IgD-negative memory B cell (primary cell): ENCODE data around the gene HMG20B. TPM values are rescaled to one million over a fixed set of nuclear protein-coding genes. Genes with fewer than 3 reads are reported as not detected.

Source experiments
- H3K27ac Mint-ChIP-seq, 3 donors: one replicate each; pipeline ENCODE4 v1.8.0; 2020 to 2022; ENCODE audit warnings: mild to moderate bottlenecking in 3 of 3, mixed read lengths in 3 of 3, moderate library complexity in 1 of 3
- H3K27me3 Mint-ChIP-seq: one replicate; pipeline ENCODE4 v1.8.0; 2021; ENCODE audit warnings: mixed read lengths
- H3K36me3 Mint-ChIP-seq: one replicate; pipeline ENCODE4 v1.8.0; 2020; ENCODE audit warnings: mild to moderate bottlenecking, mixed read lengths
- H3K4me1 Mint-ChIP-seq, 3 donors: one replicate each; pipeline ENCODE4 v1.8.0; 2020 to 2022; ENCODE audit warnings: mixed read lengths in 3 of 3, mild to moderate bottlenecking in 1 of 3
- H3K4me3 Mint-ChIP-seq, 4 donors: one replicate each; pipeline ENCODE4 v1.8.0; 2020 to 2022; ENCODE audit warnings: mild to moderate bottlenecking in 4 of 4, mixed read lengths in 4 of 4, moderate library complexity in 3 of 4
- H3K9me3 Mint-ChIP-seq, 3 donors: one replicate each; pipeline ENCODE4 v1.8.0; 2020 to 2021; ENCODE audit warnings: mixed read lengths in 3 of 3, mild to moderate bottlenecking in 1 of 3
- polyA plus RNA-seq: library from polyadenylated mRNA; unstranded; fragments of 300-500 nt; fragmentation: Illumina TruSeq; gene quantifications from one replicate; pipeline ENCODE4 v1.2.3, GENCODE V29; 2021

Gene HMG20B
- polyA plus RNA-seq, 1 donor from 2014 or later: 49.3 TPM

DNA sequence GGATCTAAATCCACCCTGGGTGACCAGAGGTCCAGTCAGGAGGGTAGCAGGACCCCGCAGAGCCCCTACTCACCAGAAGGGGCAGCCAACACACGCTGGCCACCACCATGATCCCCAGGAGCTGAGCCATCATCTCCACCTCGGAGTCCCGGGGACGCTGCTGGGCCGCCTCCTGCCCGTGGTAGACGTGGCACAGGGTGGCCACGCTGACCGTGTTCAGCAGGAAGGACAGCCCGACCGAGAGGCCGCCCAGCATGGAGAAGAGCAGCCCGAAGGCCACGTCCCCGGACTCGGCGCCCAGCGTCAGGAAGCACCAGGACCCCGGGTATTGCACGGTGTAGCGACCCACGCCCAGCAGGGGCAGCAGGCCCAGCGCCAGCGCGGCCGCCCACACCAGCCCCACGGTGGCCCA, 27.0 kb downstream of the HMG20B start:
- Mint-ChIP-seq H3K27ac (peak overlapping the region in 1 of 3 donors; percentile 76), H3K36me3 (no peaks in the 10 kb centered on the region), H3K4me1 (no peaks in the 10 kb centered on the region), H3K4me3 (no peak overlapping the region), H3K9me3 (no peaks in the 10 kb centered on the region), H3K27me3 (no peaks in the 10 kb centered on the region)

GRCh38 chr19:3601021-3601420, 28.3 kb downstream of the HMG20B start:
- H3K4me3 Mint-ChIP-seq: no peak overlapping the region
- H3K9me3 Mint-ChIP-seq: no peaks in the 10 kb centered on the region
- no peak overlapping the region for H3K27ac Mint-ChIP-seq
- no peaks in the 10 kb centered on the region for H3K4me1 Mint-ChIP-seq
- H3K27me3 Mint-ChIP-seq: no peaks in the 10 kb centered on the region
- no peaks in the 10 kb centered on the region for H3K36me3 Mint-ChIP-seq

DNA sequence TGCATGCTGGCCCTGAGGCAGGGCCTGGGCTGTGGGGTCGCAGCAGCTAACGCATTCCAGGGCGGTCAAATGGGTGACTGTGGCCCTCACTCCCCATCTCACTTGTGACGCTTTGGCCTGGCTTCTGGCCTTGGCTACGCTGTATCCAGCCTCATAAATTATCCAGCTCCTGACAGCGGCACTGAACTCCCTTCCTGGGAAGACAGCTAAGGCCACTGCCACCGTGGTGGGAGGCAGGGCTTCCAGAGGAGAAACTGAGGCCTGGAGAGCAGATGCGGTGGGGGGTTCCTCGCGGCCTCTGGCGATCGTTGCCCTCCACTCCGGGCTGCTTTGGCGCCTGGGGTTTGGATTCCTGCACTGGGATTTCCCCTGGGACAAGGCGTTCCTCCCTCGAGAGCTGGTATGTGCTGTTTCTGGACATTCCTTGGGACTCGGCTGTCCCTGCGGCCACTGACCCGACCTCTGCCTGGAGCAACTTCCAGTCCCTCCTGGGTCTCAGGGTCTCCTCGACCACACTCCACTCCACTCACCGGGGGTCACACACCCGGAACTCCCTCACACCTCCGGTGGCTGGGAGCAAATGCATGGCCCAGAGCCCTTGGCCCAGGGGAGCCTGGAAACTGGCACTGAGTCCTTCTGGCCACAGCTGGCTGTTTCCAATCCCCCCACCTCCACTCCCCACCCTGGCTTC, 30.5 kb downstream of the HMG20B start:
- Mint-ChIP-seq H3K4me3 (no peak overlapping the region), H3K27ac (no peak overlapping the region), H3K9me3 (no peaks in the 10 kb centered on the region), H3K27me3 (peaks cover 5% of the 10 kb centered on the region), H3K4me1 (peaks cover 0 to 7% (median 5%) of the 10 kb centered on the region in 3 donors), H3K36me3 (peaks cover 2% of the 10 kb centered on the region)

DNA sequence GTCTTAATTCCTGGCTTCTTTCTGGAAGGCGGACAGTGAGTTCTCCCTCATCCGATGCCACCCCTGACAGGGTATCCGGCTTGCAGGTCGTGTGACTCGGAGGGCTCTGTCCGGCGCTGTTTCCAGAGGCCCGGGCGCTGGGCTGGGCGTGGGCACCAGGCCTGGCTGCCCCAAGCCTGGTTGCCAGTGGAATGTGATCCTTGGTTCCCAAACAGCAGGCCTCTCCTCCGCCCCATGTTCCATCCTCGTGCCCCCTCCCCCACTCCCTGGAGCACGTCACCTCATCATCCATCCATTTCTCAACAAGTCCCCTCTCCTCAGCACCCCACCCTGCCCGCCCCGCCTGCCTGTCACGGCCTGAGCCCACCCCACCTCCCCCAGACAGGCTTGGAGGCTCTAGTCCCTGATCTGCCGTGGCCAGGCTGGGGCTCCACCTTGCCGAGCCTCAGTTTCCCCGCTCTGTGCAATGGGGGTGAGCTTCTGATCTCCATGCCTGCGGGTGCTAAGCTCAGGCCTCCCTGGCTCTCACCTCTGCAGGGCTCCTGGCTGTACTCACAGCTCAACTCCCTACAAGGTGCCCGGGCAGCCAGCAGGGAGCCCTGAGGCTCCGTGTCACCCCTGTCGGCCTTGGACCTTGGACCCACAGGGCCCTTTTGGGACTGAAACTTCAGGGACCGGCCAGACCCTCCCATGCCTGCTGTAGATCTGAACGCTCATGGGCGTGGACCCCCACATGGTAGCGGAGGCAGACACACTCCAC, 31.7 kb downstream of the HMG20B start:
- Mint-ChIP-seq H3K27ac (no peak overlapping the region), H3K4me1 (peaks cover 0 to 7% (median 5%) of the 10 kb centered on the region in 3 donors), H3K36me3 (peaks cover 2% of the 10 kb centered on the region)

DNA sequence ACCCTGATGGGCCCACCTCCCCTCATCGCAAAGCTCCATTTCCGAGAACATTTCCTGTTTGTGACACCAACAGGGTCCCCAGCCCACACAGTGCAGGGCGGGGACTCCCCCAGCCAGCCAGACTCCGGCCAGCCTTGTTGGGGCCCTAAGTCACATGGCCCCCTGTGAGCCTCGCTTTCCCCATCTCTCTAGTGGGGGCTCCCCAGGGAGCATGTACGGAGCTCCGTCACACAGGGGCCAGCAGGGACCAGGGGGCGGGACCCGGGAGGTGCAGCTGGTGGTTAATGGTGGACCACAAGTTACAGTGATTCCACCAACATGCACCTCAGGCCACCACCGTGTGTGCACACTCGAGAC, 32.2 kb downstream of the HMG20B start:
- no peak overlapping the region for H3K4me3 Mint-ChIP-seq
- peaks cover 0 to 7% (median 5%) of the 10 kb centered on the region in 3 donors for H3K4me1 Mint-ChIP-seq
- H3K27me3 Mint-ChIP-seq: peaks cover 6% of the 10 kb centered on the region
- no peak overlapping the region for H3K27ac Mint-ChIP-seq
- H3K36me3 Mint-ChIP-seq: peaks cover 4% of the 10 kb centered on the region
- no peaks in the 10 kb centered on the region for H3K9me3 Mint-ChIP-seq

More for the DNA sequence above, 31.7 kb downstream of the HMG20B start:
- Mint-ChIP-seq H3K27me3 (peaks cover 6% of the 10 kb centered on the region), H3K4me3 (no peak overlapping the region), H3K9me3 (no peaks in the 10 kb centered on the region)

GRCh38 chr19:3605361-3605760, 32.6 kb downstream of the HMG20B start:
- Mint-ChIP-seq H3K27me3 (peaks cover 6% of the 10 kb centered on the region), H3K4me3 (no peak overlapping the region), H3K27ac (no peak overlapping the region), H3K36me3 (peaks cover 4% of the 10 kb centered on the region), H3K9me3 (no peaks in the 10 kb centered on the region), H3K4me1 (peaks cover 0 to 7% (median 5%) of the 10 kb centered on the region in 3 donors)

DNA sequence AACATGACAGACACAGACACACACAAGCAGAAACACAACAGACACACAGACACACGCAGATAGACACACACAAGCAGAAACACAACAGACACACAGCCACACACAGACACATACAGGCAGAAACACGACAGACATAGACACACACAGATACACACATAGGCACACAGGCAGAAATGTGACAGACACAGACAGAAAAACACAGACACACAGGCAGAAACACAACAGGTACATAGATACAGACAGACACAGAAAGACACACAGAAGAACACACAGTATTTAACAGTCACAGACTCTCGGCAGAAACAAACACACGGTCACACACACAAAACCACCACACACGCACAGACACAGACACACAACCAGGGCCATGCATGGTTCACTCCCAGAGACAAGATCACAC, 33.0 kb downstream of the HMG20B start:
- H3K9me3 Mint-ChIP-seq: no peaks in the 10 kb centered on the region
- H3K4me3 Mint-ChIP-seq: no peak overlapping the region
- H3K27me3 Mint-ChIP-seq: peaks cover 6% of the 10 kb centered on the region
- H3K27ac Mint-ChIP-seq: no peak overlapping the region
- peaks cover 4% of the 10 kb centered on the region for H3K36me3 Mint-ChIP-seq
- H3K4me1 Mint-ChIP-seq: peaks cover 0 to 7% (median 5%) of the 10 kb centered on the region in 3 donors

DNA sequence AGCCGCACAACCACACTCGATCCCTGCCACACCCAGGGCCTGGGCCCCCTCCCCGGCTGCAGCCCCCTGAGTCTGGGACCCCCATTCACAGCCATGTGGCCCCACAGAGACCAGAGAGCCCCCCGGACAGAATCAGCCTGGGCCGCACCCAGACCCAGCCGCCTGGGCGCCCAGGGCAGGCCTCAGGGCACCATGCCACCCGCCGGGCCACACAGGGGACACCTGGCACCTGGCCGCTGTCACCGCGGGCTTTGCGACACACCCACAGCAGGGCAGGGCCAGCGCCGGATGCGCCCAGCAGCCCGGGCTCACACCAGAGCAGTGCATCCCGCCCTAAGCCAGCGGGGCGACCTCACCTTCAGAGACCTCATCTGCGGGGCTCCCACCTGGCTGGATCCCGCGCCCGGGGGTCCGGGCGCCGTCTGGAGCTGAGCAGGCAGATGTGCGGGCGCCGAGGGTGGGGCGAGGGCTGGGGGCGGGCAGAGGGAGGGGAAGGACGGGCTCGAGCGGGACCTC, 33.5 kb downstream of the HMG20B start:
- no peak overlapping the region for H3K27ac Mint-ChIP-seq
- peak overlapping the region in 2 of 4 donors; percentile 27 to 69 for H3K4me3 Mint-ChIP-seq
- peaks cover 0 to 7% (median 5%) of the 10 kb centered on the region in 3 donors for H3K4me1 Mint-ChIP-seq
- H3K36me3 Mint-ChIP-seq: peaks cover 4% of the 10 kb centered on the region
- peaks cover 6% of the 10 kb centered on the region for H3K27me3 Mint-ChIP-seq
- H3K9me3 Mint-ChIP-seq: no peaks in the 10 kb centered on the region

- Mint-ChIP-seq H3K4me3 (peak within 1 kb of the TSS in 3 of 4 donors; percentile 44 to 69 (median 45)), H3K9me3 (no peaks in the 10 kb centered on the region), H3K27ac (no peak within 1 kb of the TSS), H3K36me3 (peaks cover 4% of the 10 kb centered on the region), H3K27me3 (peaks cover 6% of the 10 kb centered on the region), H3K4me1 (peaks cover 0 to 7% (median 5%) of the 10 kb centered on the region in 3 donors)
These were observed 34.0 kb downstream of the HMG20B start, which contains the start of gene TBXA2R for GRCh38 chr19:3606690-3607289. Gene TBXA2R (minus strand): TSS chr19:3606875. CDS start chr19:3600634, 6,241 bp downstream.

DNA sequence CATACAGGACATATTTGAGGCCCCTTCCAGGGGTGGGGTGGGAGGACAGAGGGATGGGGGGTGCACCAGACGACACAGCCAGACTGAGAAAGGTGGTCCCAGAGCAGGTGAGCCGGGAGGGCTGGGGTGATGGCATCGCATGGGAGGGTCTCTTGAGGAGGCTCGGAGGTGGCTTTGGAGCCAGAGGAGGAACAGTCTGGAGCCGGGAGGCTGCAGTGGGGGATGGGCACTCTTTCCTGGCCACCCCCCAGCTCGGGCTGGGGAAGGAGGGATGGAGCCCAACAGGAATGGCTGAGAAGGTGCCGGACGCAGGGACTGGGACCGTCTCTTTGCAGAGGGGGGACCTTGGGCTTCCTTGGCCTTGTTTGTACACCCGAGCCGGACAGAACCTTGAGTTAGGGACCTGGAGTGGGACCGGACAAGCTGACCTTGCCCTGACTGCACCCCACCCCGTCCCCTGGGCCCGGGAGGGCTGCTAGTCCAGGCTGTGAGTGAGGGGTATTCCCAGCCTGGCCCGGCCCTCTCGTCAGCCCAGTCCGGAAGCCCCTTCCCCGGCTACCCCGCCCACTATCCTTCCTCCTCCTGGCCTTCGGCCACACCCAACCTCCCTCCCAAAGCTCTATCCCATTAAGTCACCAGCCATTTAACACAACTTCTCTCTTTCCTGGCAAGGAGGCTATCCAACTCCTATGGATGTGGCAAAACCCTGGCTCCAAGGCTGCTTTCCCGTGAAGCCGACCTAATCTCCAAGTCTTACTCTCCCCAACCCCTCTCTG, 34.7 kb downstream of the HMG20B start:
- no peaks in the 10 kb centered on the region for H3K9me3 Mint-ChIP-seq
- peaks cover 6% of the 10 kb centered on the region for H3K27me3 Mint-ChIP-seq
- H3K27ac Mint-ChIP-seq: no peak overlapping the region
- H3K4me1 Mint-ChIP-seq: peaks cover 0 to 7% (median 5%) of the 10 kb centered on the region in 3 donors
- H3K36me3 Mint-ChIP-seq: peaks cover 8% of the 10 kb centered on the region
- peak overlapping the region in 3 of 4 donors; percentile 44 to 85 (median 58) for H3K4me3 Mint-ChIP-seq

GRCh38 chr19:3608079-3608641, 35.4 kb downstream of the HMG20B start:
- H3K27me3 Mint-ChIP-seq: peaks cover 6% of the 10 kb centered on the region
- no peak overlapping the region for H3K27ac Mint-ChIP-seq
- H3K36me3 Mint-ChIP-seq: peaks cover 8% of the 10 kb centered on the region
- H3K4me3 Mint-ChIP-seq: peak overlapping the region in 2 of 4 donors; percentile 16 to 85
- no peaks in the 10 kb centered on the region for H3K9me3 Mint-ChIP-seq
- peaks cover 0 to 7% (median 5%) of the 10 kb centered on the region in 3 donors for H3K4me1 Mint-ChIP-seq

DNA sequence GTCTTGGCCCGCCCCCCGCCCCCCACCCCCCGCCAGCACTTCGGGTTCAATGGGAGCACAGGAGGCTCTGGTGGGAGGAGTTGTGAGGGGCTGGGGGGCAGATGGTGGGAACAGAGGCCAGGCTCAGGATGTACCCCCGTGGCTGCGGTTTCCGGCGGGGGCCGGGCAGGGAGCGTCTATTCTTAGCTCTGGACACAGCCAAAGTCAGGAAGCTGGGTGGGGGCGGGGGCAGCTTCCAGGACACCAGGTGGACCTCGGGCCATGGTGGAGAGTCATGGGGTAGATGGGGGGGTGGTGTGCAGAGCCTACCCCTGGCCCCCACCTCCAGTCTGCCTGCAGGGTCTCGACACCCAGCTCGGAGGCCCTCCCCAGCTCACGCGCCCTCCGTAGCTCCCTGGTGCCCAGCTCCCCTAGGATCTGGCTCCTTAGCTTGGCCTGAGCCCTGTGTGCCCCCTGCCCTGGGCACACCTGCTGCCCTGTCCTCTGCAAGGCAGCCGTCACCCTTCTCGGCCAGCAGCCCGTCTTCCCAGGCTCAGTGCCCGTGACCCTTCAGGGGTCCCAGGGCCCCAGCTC, 36.1 kb downstream of the HMG20B start:
- no peak overlapping the region for H3K4me3 Mint-ChIP-seq
- H3K27ac Mint-ChIP-seq: no peak overlapping the region

GRCh38 chr19:3609779-3610719, 37.3 kb downstream of the HMG20B start:
- Mint-ChIP-seq H3K27me3 (peaks cover 6% of the 10 kb centered on the region), H3K4me3 (peak overlapping the region in 1 of 4 donors; percentile 52), H3K4me1 (peaks cover 0 to 7% (median 5%) of the 10 kb centered on the region in 3 donors), H3K36me3 (peaks cover 8% of the 10 kb centered on the region), H3K9me3 (no peaks in the 10 kb centered on the region), H3K27ac (peak overlapping the region in 1 of 3 donors; percentile 33)

More for the DNA sequence above, 36.1 kb downstream of the HMG20B start:
- H3K4me1 Mint-ChIP-seq: peaks cover 0 to 7% (median 5%) of the 10 kb centered on the region in 3 donors
- H3K27me3 Mint-ChIP-seq: peaks cover 6% of the 10 kb centered on the region
- H3K36me3 Mint-ChIP-seq: peaks cover 8% of the 10 kb centered on the region
- H3K9me3 Mint-ChIP-seq: no peaks in the 10 kb centered on the region
